ENCODE results near the gene GTF3C5. TPM values are rescaled to one million over a fixed set of nuclear protein-coding genes. Genes with fewer than 3 reads are reported as not detected.

Gene GTF3C5
- total RNA-seq, 1 donor from 2014 or later = 65.1 TPM

DNA sequence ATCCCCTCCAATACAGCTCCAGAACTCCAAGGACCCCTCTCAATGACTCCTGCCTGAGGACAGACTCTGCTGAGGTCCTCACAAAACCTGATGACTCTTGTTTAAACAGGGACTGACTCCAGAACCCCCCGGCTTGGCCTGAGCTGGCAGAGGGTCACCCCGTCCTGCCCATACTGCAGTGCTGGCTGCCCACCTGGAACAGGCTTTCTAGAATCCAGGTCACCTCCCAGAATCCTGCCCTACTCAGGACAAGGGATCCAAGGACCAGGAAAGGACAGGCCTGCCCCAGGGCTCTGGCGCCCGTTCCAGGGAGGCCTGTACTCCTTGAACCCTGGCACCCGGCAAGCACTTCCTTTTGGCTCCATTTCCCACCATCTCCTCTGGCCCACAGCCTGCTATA, 68.1 kb downstream of the GTF3C5 start:
- Mint-ChIP-seq H3K4me3 (ENCODE audit: unreplicated experiment) (no peak overlapping the region), H3K36me3 (ENCODE audit: unreplicated experiment) (peaks cover 53% of the 10 kb centered on the region), H3K27me3 (ENCODE audit: unreplicated experiment) (no peaks in the 10 kb centered on the region), H3K27ac (ENCODE audit: unreplicated experiment) (no peak overlapping the region), H3K9me3 (ENCODE audit: unreplicated experiment) (peaks cover 17% of the 10 kb centered on the region), H3K4me1 (ENCODE audit: unreplicated experiment) (peaks cover 2% of the 10 kb centered on the region)
- DNase-seq (ENCODE audit: extremely low spot score, unreplicated experiment) = no peak
- TF ChIP-seq, protein P1, sequence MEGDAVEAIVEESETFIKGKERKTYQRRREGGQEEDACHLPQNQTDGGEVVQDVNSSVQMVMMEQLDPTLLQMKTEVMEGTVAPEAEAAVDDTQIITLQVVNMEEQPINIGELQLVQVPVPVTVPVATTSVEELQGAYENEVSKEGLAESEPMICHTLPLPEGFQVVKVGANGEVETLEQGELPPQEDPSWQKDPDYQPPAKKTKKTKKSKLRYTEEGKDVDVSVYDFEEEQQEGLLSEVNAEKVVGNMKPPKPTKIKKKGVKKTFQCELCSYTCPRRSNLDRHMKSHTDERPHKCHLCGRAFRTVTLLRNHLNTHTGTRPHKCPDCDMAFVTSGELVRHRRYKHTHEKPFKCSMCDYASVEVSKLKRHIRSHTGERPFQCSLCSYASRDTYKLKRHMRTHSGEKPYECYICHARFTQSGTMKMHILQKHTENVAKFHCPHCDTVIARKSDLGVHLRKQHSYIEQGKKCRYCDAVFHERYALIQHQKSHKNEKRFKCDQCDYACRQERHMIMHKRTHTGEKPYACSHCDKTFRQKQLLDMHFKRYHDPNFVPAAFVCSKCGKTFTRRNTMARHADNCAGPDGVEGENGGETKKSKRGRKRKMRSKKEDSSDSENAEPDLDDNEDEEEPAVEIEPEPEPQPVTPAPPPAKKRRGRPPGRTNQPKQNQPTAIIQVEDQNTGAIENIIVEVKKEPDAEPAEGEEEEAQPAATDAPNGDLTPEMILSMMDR (IDR thresholded peaks at IDR 0.05) = no peak

GRCh38 chr9:133099726-133100505, 69.1 kb downstream of the GTF3C5 start:
- H3K4me3 Mint-ChIP-seq (ENCODE audit: unreplicated experiment) = no peak overlapping the region
- peaks cover 55% of the 10 kb centered on the region for H3K36me3 Mint-ChIP-seq (ENCODE audit: unreplicated experiment)
- H3K27ac Mint-ChIP-seq (ENCODE audit: unreplicated experiment) = no peak overlapping the region
- H3K9me3 Mint-ChIP-seq (ENCODE audit: unreplicated experiment) = peaks cover 13% of the 10 kb centered on the region
- no peak for DNase-seq (ENCODE audit: extremely low spot score, unreplicated experiment)
- peaks cover 2% of the 10 kb centered on the region for H3K4me1 Mint-ChIP-seq (ENCODE audit: unreplicated experiment)
- no peaks in the 10 kb centered on the region for H3K27me3 Mint-ChIP-seq (ENCODE audit: unreplicated experiment)
- TF ChIP-seq, protein P1 (IDR thresholded peaks at IDR 0.05) = no peak

DNA sequence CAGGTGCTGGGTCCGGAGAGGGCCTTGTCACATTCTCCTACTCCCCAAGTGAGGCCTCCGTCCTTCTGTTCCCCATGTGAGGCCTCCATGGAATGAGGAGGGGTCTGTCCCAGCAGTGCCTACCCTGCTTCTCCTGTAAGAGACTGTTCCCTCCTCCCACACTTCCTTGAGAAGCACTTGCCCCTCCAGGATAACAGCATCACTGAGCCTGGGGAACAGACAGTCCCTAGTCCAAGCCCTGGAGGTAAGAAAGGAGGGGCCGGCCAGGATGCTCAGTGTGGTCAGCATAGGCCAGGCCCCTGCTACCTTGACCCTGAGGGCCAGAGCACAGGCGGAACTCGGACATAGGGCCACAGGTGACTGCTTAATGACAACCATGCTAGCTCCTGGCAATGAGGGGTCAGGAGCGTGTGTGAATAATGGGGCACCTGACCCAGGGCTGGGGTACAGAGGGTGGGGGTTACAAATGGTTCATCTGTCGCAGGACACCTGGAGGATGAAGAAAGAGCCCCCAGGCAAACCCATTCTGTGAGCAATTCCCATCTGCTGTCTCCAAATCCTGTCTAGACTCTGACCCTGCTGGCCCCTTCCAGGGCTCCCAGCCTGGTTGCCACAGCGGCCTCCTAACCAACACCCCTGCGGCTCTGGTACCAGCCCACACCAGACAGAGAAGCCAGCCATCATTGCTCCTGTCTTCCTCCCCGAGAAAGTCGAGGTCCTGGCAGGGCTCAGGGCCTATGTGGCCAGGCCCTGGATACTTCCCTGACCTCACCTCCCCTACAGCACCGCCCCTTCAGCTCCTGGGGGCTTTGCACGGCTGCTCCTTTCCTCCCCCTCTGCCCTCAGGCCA, 69.9 kb downstream of the GTF3C5 start:
- H3K9me3 Mint-ChIP-seq (ENCODE audit: unreplicated experiment) = peaks cover 9% of the 10 kb centered on the region
- no peak for DNase-seq (ENCODE audit: extremely low spot score, unreplicated experiment)
- no peaks in the 10 kb centered on the region for H3K27me3 Mint-ChIP-seq (ENCODE audit: unreplicated experiment)
- TF ChIP-seq, protein P1 (IDR thresholded peaks at IDR 0.05) = no peak
- H3K27ac Mint-ChIP-seq (ENCODE audit: unreplicated experiment) = no peak overlapping the region
- no peak overlapping the region for H3K4me3 Mint-ChIP-seq (ENCODE audit: unreplicated experiment)
- peaks cover 54% of the 10 kb centered on the region for H3K36me3 Mint-ChIP-seq (ENCODE audit: unreplicated experiment)
- H3K4me1 Mint-ChIP-seq (ENCODE audit: unreplicated experiment) = peaks cover 2% of the 10 kb centered on the region

- no peaks in the 10 kb centered on the region for H3K27me3 Mint-ChIP-seq (ENCODE audit: unreplicated experiment)
- TF ChIP-seq, protein P1 (IDR thresholded peaks at IDR 0.05) = no peak
- H3K27ac Mint-ChIP-seq (ENCODE audit: unreplicated experiment) = no peak overlapping the region
- H3K9me3 Mint-ChIP-seq (ENCODE audit: unreplicated experiment) = peaks cover 1% of the 10 kb centered on the region
- H3K4me1 Mint-ChIP-seq (ENCODE audit: unreplicated experiment) = peaks cover 2% of the 10 kb centered on the region
- no peak for DNase-seq (ENCODE audit: extremely low spot score, unreplicated experiment)
- H3K36me3 Mint-ChIP-seq (ENCODE audit: unreplicated experiment) = peaks cover 50% of the 10 kb centered on the region
- no peak overlapping the region for H3K4me3 Mint-ChIP-seq (ENCODE audit: unreplicated experiment)
These were observed 70.8 kb downstream of the GTF3C5 start for GRCh38 chr9:133101356-133102189.

Measured in osteocyte (in vitro differentiated cells).